ENCODE measurements around the gene TTLL1. TPM values are rescaled to one million over a fixed set of nuclear protein-coding genes. Genes with fewer than 3 reads are reported as not detected.

The TTLL1 gene
- total and polyA plus RNA-seq, 9 of the 15 experiments (the other 6 are each of a cell fraction or from before 2014, with no cell fraction given) = 0.06 to 0.85 (median 0.17) TPM

DNA sequence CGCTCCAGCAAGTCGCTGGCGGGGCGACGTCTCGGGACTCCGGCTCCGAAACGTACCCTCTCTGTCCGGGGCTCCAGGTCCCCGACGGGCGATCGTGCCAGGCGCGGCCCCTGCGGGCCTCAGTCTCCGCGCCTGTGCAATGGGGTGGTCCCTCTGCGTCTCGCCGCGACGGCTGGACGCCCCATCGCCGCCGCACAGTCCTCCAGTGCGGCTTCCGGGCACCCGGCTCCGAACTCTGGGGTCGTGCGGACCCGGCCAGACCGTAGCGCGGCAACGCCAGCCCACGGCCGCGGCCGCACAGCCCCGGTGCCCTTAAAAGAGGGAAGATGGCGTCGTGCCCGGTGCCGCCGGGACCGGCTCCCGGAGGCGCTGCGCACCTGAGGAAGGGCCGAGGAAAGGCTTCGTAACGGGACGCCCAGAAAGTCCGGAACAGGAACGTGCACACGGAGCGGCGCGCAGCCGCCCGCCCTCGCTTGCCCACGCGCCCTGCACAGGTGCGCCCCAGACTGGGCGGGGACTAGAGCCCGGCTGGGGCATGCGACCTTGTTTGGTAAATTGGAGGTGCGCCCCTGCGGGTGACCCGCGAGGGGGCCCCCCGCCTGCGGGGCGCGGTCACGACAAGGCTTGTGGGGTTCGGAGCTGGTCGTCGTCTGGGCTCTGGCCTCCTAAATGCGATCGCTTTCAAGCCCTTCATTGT lies 21.9 kb upstream of the TTLL1 start (continued):
- no peak for TF ChIP-seq SRSF1 (IDR thresholded peaks at IDR 0.05; ENCODE audit: low read depth, low read length)

DNA sequence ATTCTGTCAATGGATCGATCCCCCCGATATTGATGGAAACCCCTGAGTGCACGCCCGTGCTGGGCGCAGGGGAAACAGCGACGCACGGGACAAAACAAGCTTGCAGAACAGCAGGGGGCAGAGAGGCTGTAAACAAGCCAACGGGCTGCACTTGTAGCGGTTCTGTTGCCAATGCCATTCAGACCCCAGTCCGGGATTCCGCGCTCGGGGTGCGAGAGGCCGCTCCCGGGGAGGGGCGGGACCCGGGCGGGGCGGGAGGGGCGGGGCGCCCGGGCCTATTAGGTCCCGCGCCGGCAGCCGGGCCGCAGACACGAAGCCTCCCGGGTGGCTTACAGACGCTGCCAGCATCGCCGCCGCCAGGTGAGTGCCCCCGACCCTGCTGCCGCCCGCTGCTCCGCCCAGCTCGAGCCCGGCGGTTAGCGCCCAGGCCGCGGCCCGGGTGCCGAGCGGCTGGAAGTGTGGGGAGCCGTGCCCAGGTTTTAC lies 21.3 kb upstream of the TTLL1 start, which contains the start of gene BIK:
TSS of gene BIK (plus strand) at position 307 of the 483 bp plus-strand sequence. CDS start 13,273 bp downstream, outside the sequence.
- intact Hi-C loops (cut with micrococcal nuclease) = no loop called here
- ChIA-PET POLR2A (no interaction called here), CTCF (ENCODE audit: low intra/inter-chr PET ratio) (no interaction called here)
- H3K9ac ChIP-seq (ENCODE audit: insufficient read depth in 1 of 2, low read depth in 2 of 2, low read length in 2 of 2) = peak within 1 kb of the TSS in 1 of 2 experiments; percentile 89; a peak in 2 of 4 replicates
- H3K36me3 ChIP-seq (ENCODE audit: control insufficient read depth, insufficient read depth, low read length) = no peaks in the 10 kb centered on the region
- H3K4me3 ChIP-seq = peak within 1 kb of the TSS; percentile 37
- peak within 1 kb of the TSS; percentile 80 for H2AFZ ChIP-seq (ENCODE audit: low read depth, low read length)
- in situ Hi-C loops (cut with MboI) = no loop called here
- H3K9me1 ChIP-seq (ENCODE audit: control insufficient read depth, insufficient read depth, low read length) = no peaks in the 10 kb centered on the region
- under 1% methylated on average over 11 of the region's 49 CpGs for WGBS (ENCODE audit: insufficient coverage, low coverage, missing lambda C conversion rate)
- no peaks in the 10 kb centered on the region for H3K9me3 ChIP-seq (replicated peaks; ENCODE audit: control insufficient read depth, insufficient read depth, low read depth, low read length)
- peak within 1 kb of the TSS; percentile 61 for H3K4me2 ChIP-seq (ENCODE audit: insufficient read depth, low read length)
- no peaks in the 10 kb centered on the region for H3K79me2 ChIP-seq (ENCODE audit: control insufficient read depth, insufficient read depth, low read length)
- DNase-seq (ENCODE audit: extremely low read depth in 1 of 4, low spot score in 3 of 4) (peak; percentile 33 to 75 (median 62)), ATAC-seq (peak; percentile 88), FAIRE-seq (no peak)
- no peaks in the 10 kb centered on the region for H4K20me1 ChIP-seq (replicated peaks; ENCODE audit: control insufficient read depth, insufficient read depth, low read length)
- BruUV-seq (replicated peaks) = no TSS peak
- peaks cover 0 to 8% of the 10 kb centered on the region in 2 experiments; a peak in 2 of 5 replicates for H3K27me3 ChIP-seq (ENCODE audit: control insufficient read depth in 2 of 2, insufficient read depth in 2 of 2, low read length in 2 of 2)
- H3K27ac ChIP-seq (ENCODE audit: extremely low read depth, low read depth, low read length) = no peak within 1 kb of the TSS
- H3K4me1 ChIP-seq (replicated peaks in 1 of 2; ENCODE audit: control insufficient read depth in 2 of 2, insufficient read depth in 2 of 2, low read length in 2 of 2) = peaks cover 4 to 17% of the 10 kb centered on the region in 2 experiments; a peak in 3 of 5 replicates
- TF ChIP-seq PHF8 (IDR thresholded peaks at IDR 0.05; ENCODE audit: borderline replicate concordance, low read length) (peak; percentile 30; the same call in 1 of the 2 replicates), HIVEP1 (CRISPR knock-in tag; IDR thresholded peaks at IDR 0.05) (no peak), SMAD4 (CRISPR knock-in tag; conservative IDR thresholded peaks at IDR 0.05) (0 out of 2 replicates have a peak, but pooled peaks have one; percentile 17), MNT (conservative IDR thresholded peaks at IDR 0.05) (0 out of 4 replicates have a peak, but pooled peaks of 1 of the 2 experiments have one; percentile 5), ARID3B (CRISPR knock-in tag; IDR thresholded peaks at IDR 0.05; ENCODE audit: borderline replicate concordance) (no peak), BHLHE40 (IDR thresholded peaks at IDR 0.05; ENCODE audit: low read length) (peak; percentile 57), FOXK1 (CRISPR knock-in tag; IDR thresholded peaks at IDR 0.05; ENCODE audit: borderline replicate concordance) (no peak), POLR3A (IDR thresholded peaks at IDR 0.05; ENCODE audit: borderline replicate concordance, extremely low read depth, insufficient read depth, insufficient read length) (no peak), PHF21A (IDR thresholded peaks at IDR 0.05; ENCODE audit: borderline replicate concordance, low read depth) (no peak), BCOR (IDR thresholded peaks at IDR 0.05) (peak; percentile 18; the same call in 1 of the 2 replicates), VEZF1 (CRISPR knock-in tag; IDR thresholded peaks at IDR 0.05) (peak; percentile 79)

Measured in K562 (cell line).